HEK293T (cell line): ENCODE results near the gene SH3PXD2B.
"Not testable (repeated sequence)": the region's sequence is repeated elsewhere in the genome, so short reads cannot be mapped to it uniquely, and the experiment has no call there.

Experiments used
- BHLHE40 ChIP-seq: fragments of 450-650 bp; IDR thresholded peaks from 2 replicates; pipeline ENCODE4 v1.6.1; 2016; ENCODE audit warnings: mild to moderate bottlenecking, moderate library complexity, borderline replicate concordance
- FOXM1 ChIP-seq: fragments of 450-650 bp; IDR thresholded peaks from 2 replicates; pipeline ENCODE4 v1.6.1; 2017; ENCODE audit warnings: mild to moderate bottlenecking, borderline replicate concordance
- SP1 ChIP-seq: fragments of 450-650 bp; IDR thresholded peaks from 2 replicates; pipeline ENCODE4 v1.6.1; 2017

- TF ChIP-seq BHLHE40, FOXM1, SP1: not testable (repeated sequence)
Measured at GRCh38 chr5:172368699-172369098, 85.6 kb downstream of the SH3PXD2B start.
